ENCODE results near the gene KLF15. TPM values are rescaled to one million over a fixed set of nuclear protein-coding genes. Genes with fewer than 3 reads are reported as not detected.

The KLF15 gene
- total RNA-seq, 3 donors from 2014 or later (not counting 1 experiment from before 2014, with no cell fraction given), result 0.23 to 0.38 (median 0.36) TPM

- Histone ChIP-seq H3K4me1 (ENCODE audit: control insufficient read depth, insufficient read depth, low read length) (peaks cover 4% of the 10 kb centered on the region), H3K27ac (ENCODE audit: low read length) (no peak overlapping the region), H3K9me3 (ENCODE audit: control insufficient read depth, insufficient read depth, low read length) (no peaks in the 10 kb centered on the region), H3K36me3 (ENCODE audit: control insufficient read depth, insufficient read depth, low read length) (no peaks in the 10 kb centered on the region), H3K4me3 (ENCODE audit: low read length) (no peak overlapping the region), H3K27me3 (ENCODE audit: control insufficient read depth, insufficient read depth, low read length) (no peaks in the 10 kb centered on the region)
- no peak overlapping the region for H3K27ac Mint-ChIP-seq
- intact Hi-C loops (cut with micrococcal nuclease), result loop anchor here (1.0 to 5.0 kb wide), 2 partner anchors 143 to 467 kb away; no protein-coding TSS in a partner anchor
- DNase-seq (peak; percentile 28 to 53), ATAC-seq (peak; percentile 61 to 87 (median 65))
- TF ChIP-seq, protein P1, sequence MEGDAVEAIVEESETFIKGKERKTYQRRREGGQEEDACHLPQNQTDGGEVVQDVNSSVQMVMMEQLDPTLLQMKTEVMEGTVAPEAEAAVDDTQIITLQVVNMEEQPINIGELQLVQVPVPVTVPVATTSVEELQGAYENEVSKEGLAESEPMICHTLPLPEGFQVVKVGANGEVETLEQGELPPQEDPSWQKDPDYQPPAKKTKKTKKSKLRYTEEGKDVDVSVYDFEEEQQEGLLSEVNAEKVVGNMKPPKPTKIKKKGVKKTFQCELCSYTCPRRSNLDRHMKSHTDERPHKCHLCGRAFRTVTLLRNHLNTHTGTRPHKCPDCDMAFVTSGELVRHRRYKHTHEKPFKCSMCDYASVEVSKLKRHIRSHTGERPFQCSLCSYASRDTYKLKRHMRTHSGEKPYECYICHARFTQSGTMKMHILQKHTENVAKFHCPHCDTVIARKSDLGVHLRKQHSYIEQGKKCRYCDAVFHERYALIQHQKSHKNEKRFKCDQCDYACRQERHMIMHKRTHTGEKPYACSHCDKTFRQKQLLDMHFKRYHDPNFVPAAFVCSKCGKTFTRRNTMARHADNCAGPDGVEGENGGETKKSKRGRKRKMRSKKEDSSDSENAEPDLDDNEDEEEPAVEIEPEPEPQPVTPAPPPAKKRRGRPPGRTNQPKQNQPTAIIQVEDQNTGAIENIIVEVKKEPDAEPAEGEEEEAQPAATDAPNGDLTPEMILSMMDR (IDR thresholded peaks at IDR 0.05), result peak; percentile 46
- H3K4me1 Mint-ChIP-seq, result peaks cover 0 to 7% of the 10 kb centered on the region in 2 donors
- no peaks in the 10 kb centered on the region for H3K9me3 Mint-ChIP-seq
- 6% methylated on average over 58 of the region's 58 CpGs for WGBS (ENCODE audit: insufficient coverage)
- H3K36me3 Mint-ChIP-seq, result no peaks in the 10 kb centered on the region
- no peak overlapping the region for H3K4me3 Mint-ChIP-seq
- H3K27me3 Mint-ChIP-seq (ENCODE audit: low read depth in 2 of 2), result peaks cover 43% of the 10 kb centered on the region in 2 donors
These were observed 32.0 kb upstream of the KLF15 start for GRCh38 chr3:126389112-126389793.

DNA sequence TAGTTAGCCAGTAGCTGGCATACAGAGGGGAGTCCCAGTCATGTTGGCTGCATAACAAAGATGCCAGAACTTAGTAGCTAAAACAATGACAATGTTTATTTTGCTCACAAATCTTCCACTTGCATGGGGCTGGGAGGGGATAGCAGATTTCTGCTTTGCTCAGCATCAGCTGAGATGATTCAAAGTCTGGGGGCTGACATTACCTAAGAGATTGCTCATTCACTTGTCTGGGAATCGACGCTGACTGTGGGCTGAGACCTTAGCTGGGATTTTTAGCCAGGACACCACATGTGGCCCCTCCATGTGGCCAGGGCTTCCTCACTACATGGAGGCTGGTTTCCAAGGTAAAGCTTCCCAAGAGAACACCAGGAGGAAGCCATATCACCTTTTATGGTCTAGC, 24.8 kb upstream of the KLF15 start:
- no peaks in the 10 kb centered on the region for H3K36me3 Mint-ChIP-seq
- Histone ChIP-seq H3K9me3 (ENCODE audit: control insufficient read depth, insufficient read depth, low read length) (no peaks in the 10 kb centered on the region), H3K27ac (ENCODE audit: low read length) (no peak overlapping the region), H3K36me3 (ENCODE audit: control insufficient read depth, insufficient read depth, low read length) (no peaks in the 10 kb centered on the region), H3K27me3 (ENCODE audit: control insufficient read depth, insufficient read depth, low read length) (no peaks in the 10 kb centered on the region), H3K4me3 (ENCODE audit: low read length) (no peak overlapping the region), H3K4me1 (ENCODE audit: control insufficient read depth, insufficient read depth, low read length) (no peaks in the 10 kb centered on the region)
- no peak overlapping the region for H3K4me3 Mint-ChIP-seq
- 88% methylated on average over 2 of the region's 2 CpGs for WGBS (ENCODE audit: insufficient coverage)
- peaks cover 16 to 22% of the 10 kb centered on the region in 2 donors for H3K27me3 Mint-ChIP-seq (ENCODE audit: low read depth in 2 of 2)
- no peak for ATAC-seq
- intact Hi-C loops (cut with micrococcal nuclease), result no loop called here
- no peaks in the 10 kb centered on the region for H3K9me3 Mint-ChIP-seq
- TF ChIP-seq, protein P1 (IDR thresholded peaks at IDR 0.05), result no peak
- H3K4me1 Mint-ChIP-seq, result no peaks in the 10 kb centered on the region
- no peak overlapping the region for H3K27ac Mint-ChIP-seq
- no peak for DNase-seq

DNA sequence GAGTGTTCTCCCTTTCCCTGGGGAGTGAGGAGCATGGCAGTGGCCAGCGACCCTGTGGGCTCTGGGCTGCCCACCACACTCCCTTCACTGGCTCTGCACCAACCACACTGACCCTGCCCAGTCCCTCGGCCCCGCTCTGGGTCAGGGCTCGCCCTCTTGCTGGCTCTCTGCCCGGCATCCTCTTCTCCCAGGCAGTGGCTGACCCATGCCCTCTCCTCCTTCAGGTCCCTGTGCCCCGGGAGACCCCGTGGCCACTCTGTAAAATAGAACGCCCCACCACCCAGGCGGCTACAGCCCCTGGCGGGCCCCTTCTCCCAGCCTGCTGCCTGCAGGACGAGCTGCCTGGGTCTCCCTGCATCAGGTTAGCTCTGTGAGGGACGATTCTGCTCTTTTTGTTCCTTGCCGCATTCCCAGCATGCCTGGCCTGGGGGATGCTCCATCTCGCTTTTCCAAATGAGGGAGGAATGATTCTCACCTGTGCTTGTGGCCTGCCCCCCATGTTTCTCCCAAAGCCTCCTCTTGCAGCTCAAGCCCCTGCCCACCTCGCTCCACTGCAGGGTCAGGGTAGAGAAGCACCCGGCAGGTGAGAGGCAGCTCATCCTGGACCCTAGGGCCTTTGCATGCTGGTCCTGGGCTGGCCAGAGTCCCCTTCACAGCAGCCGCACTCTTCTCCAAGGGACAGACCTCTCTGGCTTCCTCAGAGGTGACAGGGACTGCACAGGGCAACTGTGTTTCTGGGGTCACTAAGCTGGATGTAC, 23.0 kb upstream of the KLF15 start:
- no peaks in the 10 kb centered on the region for H3K9me3 ChIP-seq (ENCODE audit: control insufficient read depth, insufficient read depth, low read length)
- no peak overlapping the region for H3K4me3 Mint-ChIP-seq
- H3K27ac ChIP-seq (ENCODE audit: low read length), result no peak overlapping the region
- ATAC-seq, result no peak
- no peak overlapping the region for H3K27ac Mint-ChIP-seq
- H3K36me3 Mint-ChIP-seq, result no peaks in the 10 kb centered on the region
- H3K9me3 Mint-ChIP-seq, result no peaks in the 10 kb centered on the region
- H3K4me3 ChIP-seq (ENCODE audit: low read length), result no peak overlapping the region
- intact Hi-C loops (cut with micrococcal nuclease), result no loop called here
- H3K27me3 Mint-ChIP-seq (ENCODE audit: low read depth in 2 of 2), result peaks cover 14 to 22% of the 10 kb centered on the region in 2 donors
- H3K27me3 ChIP-seq (ENCODE audit: control insufficient read depth, insufficient read depth, low read length), result no peaks in the 10 kb centered on the region
- H3K4me1 Mint-ChIP-seq, result no peaks in the 10 kb centered on the region
- no peaks in the 10 kb centered on the region for H3K36me3 ChIP-seq (ENCODE audit: control insufficient read depth, insufficient read depth, low read length)
- WGBS (ENCODE audit: insufficient coverage), result 84% methylated on average over 17 of the region's 17 CpGs
- no peak for DNase-seq
- TF ChIP-seq, protein P1 (IDR thresholded peaks at IDR 0.05), result no peak
- no peaks in the 10 kb centered on the region for H3K4me1 ChIP-seq (ENCODE audit: control insufficient read depth, insufficient read depth, low read length)
